ENCODE results near the gene UBAC1. TPM values are rescaled to one million over a fixed set of nuclear protein-coding genes. Genes with fewer than 3 reads are reported as not detected.

UBAC1 gene
- total RNA-seq, 1 donor from 2014 or later, result 42.6 TPM

Other genes with a start within 250 kb of the UBAC1 start
- 52.7 TPM for gene CAMSAP1, start 53.8 kb downstream of the UBAC1 start, total RNA-seq
- 7.0 TPM for gene NACC2, start 133.9 kb upstream of the UBAC1 start, total RNA-seq
- 32.6 TPM for gene TMEM250, start 157.5 kb upstream of the UBAC1 start, total RNA-seq
- 0.08 TPM for gene LHX3, start 243.8 kb upstream of the UBAC1 start, total RNA-seq